ENCODE results near the gene TBCB.
"Not testable (repeated sequence)": the region's sequence is repeated elsewhere in the genome, so short reads cannot be mapped to it uniquely, and the experiment has no call there.

The TBCB gene

GRCh38 chr19:36139473-36140303, 24.4 kb downstream of the TBCB start, which contains the start of gene CAPNS1:
CAPNS1 (plus strand) TSS chr19:36140066; CDS start chr19:36141012, 946 bp downstream.
- peak; percentile 94 for DNase-seq

- peak; percentile 54 for DNase-seq
These were observed 25.2 kb downstream of the TBCB start for GRCh38 chr19:36140304-36141038.

- peak; percentile 60 for DNase-seq
These were observed 26.0 kb downstream of the TBCB start for GRCh38 chr19:36141039-36141927.

- DNase-seq: no peak
These were observed 26.8 kb downstream of the TBCB start for GRCh38 chr19:36142046-36142445.

- DNase-seq: no peak
These were observed 27.2 kb downstream of the TBCB start for GRCh38 chr19:36142496-36142895.

GRCh38 chr19:36144624-36145023, 29.4 kb downstream of the TBCB start:
- DNase-seq: no peak

GRCh38 chr19:36149673-36150406, 34.6 kb downstream of the TBCB start:
- no peak for DNase-seq

- no peak for DNase-seq
These were observed 35.3 kb downstream of the TBCB start for GRCh38 chr19:36150586-36150985.

- DNase-seq: no peak
These were observed 36.1 kb downstream of the TBCB start for GRCh38 chr19:36151144-36152018.

GRCh38 chr19:36152019-36152351, 36.7 kb downstream of the TBCB start:
- DNase-seq: no peak

- DNase-seq: no peak
These were observed 37.3 kb downstream of the TBCB start, which contains the start of gene COX7A1 for GRCh38 chr19:36152352-36153091. COX7A1 (minus strand) TSS chr19:36152447; CDS start chr19:36152407, 40 bp downstream.

- DNase-seq: no peak
These were observed 37.9 kb downstream of the TBCB start for GRCh38 chr19:36153126-36153525.

GRCh38 chr19:36160821-36161596, 45.7 kb downstream of the TBCB start:
- no peak for DNase-seq

- no peak for DNase-seq
These were observed 48.5 kb downstream of the TBCB start for GRCh38 chr19:36163813-36164212.

GRCh38 chr19:36169084-36169760, 54.0 kb downstream of the TBCB start:
- peak; percentile 16 for DNase-seq

GRCh38 chr19:36172852-36173251, 57.6 kb downstream of the TBCB start:
- DNase-seq: no peak

GRCh38 chr19:36173846-36174245, 58.6 kb downstream of the TBCB start:
- not testable (repeated sequence) for DNase-seq
